Measurements from ENCODE around the gene PCBP1. TPM values are rescaled to one million over a fixed set of nuclear protein-coding genes. Genes with fewer than 3 reads are reported as not detected.

PCBP1 gene
- total RNA-seq, 2 experiments from 2014 or later, result 58.2 to 423 TPM

GRCh38 chr2:70111752-70112591, 24.7 kb downstream of the PCBP1 start:
- ChIA-PET CTCF (ENCODE audit: unreplicated experiment) (no interaction called here), POLR2A (interaction anchor here (0.7 kb wide), 1 partner anchor 9 kb away, joined by 5 read pairs; no protein-coding TSS in a partner anchor)
- Histone ChIP-seq H3K79me2 (ENCODE audit: insufficient read depth, low read depth, low read length) (no peaks in the 10 kb centered on the region), H3K4me2 (ENCODE audit: low read length) (no peak overlapping the region), H4K20me1 (ENCODE audit: insufficient read depth, low read length) (no peaks in the 10 kb centered on the region), H3K4me3 (ENCODE audit: low read depth, low read length, poor library complexity, severe bottlenecking) (no peak overlapping the region), H3K4me1 (ENCODE audit: insufficient read depth, low read length, poor library complexity, severe bottlenecking) (peaks cover 52% of the 10 kb centered on the region), H3K9me2 (ENCODE audit: insufficient read depth, low read length) (no peaks in the 10 kb centered on the region), H2AFZ (ENCODE audit: low read length) (no peak overlapping the region), H3K9me3 (ENCODE audit: low read length) (no peaks in the 10 kb centered on the region), H3K27ac (ENCODE audit: low read depth, low read length, poor library complexity, severe bottlenecking) (no peak overlapping the region), H3K36me3 (ENCODE audit: insufficient read depth, low read length) (no peaks in the 10 kb centered on the region)
- no peak for TF ChIP-seq CTCF (conservative IDR thresholded peaks at IDR 0.05; ENCODE audit: low read length)
- TF ChIP-seq EZH2phosphoT487 (IDR thresholded peaks at IDR 0.05; ENCODE audit: borderline replicate concordance, low read depth, low read length), result no peak
- no TSS peak for BruUV-seq (replicated peaks)
- no peak for DNase-seq (ENCODE audit: low spot score)
- intact Hi-C loops (cut with micrococcal nuclease; ENCODE audit: unreplicated experiment), result no loop called here

- Histone ChIP-seq H3K9me3 (ENCODE audit: low read length) (no peaks in the 10 kb centered on the region), H3K36me3 (ENCODE audit: insufficient read depth, low read length) (no peaks in the 10 kb centered on the region), H3K4me2 (ENCODE audit: low read length) (no peak overlapping the region), H2AFZ (ENCODE audit: low read length) (no peak overlapping the region), H3K9me2 (ENCODE audit: insufficient read depth, low read length) (no peaks in the 10 kb centered on the region), H3K27ac (ENCODE audit: low read depth, low read length, poor library complexity, severe bottlenecking) (no peak overlapping the region), H3K4me3 (ENCODE audit: low read depth, low read length, poor library complexity, severe bottlenecking) (no peak overlapping the region), H3K4me1 (ENCODE audit: insufficient read depth, low read length, poor library complexity, severe bottlenecking) (peaks cover 52% of the 10 kb centered on the region), H4K20me1 (ENCODE audit: insufficient read depth, low read length) (no peaks in the 10 kb centered on the region), H3K79me2 (ENCODE audit: insufficient read depth, low read depth, low read length) (no peaks in the 10 kb centered on the region)
- CTCF ChIA-PET (ENCODE audit: unreplicated experiment), result no interaction called here
- intact Hi-C loops (cut with micrococcal nuclease; ENCODE audit: unreplicated experiment), result no loop called here
- POLR2A ChIA-PET, result interaction anchor here (1.3 to 1.6 kb wide), 2 partner anchors 9 to 19 kb away, joined by 6 to 8 read pairs; no protein-coding TSS in a partner anchor
- no TSS peak for BruUV-seq (replicated peaks)
- no peak for DNase-seq (ENCODE audit: low spot score)
- TF ChIP-seq EZH2phosphoT487 (IDR thresholded peaks at IDR 0.05; ENCODE audit: borderline replicate concordance, low read depth, low read length) (no peak), CTCF (conservative IDR thresholded peaks at IDR 0.05; ENCODE audit: low read length) (no peak)
Measured at GRCh38 chr2:70113359-70114070, 26.2 kb downstream of the PCBP1 start.

Measured in OCI-LY7 (cell line).